NCI-H82 treated with DMSO at 0.1 percent for 48 hours (cell line): ENCODE data around the gene TSACC.

Experiments used
- DNase-seq: peaks from one replicate; lab custom pipeline; 2025; ENCODE audit not compliant: unreplicated experiment; lab: John Stamatoyannopoulos, UW

The TSACC gene

GRCh38 chr1:156372876-156373275, 34.5 kb downstream of the TSACC start:
- peak; percentile 76 for DNase-seq

- no peak for DNase-seq
Measured at GRCh38 chr1:156373546-156373945, 35.2 kb downstream of the TSACC start.

- no peak for DNase-seq
Measured at GRCh38 chr1:156376146-156376545, 37.8 kb downstream of the TSACC start.

GRCh38 chr1:156376958-156377919, 38.9 kb downstream of the TSACC start:
- no peak for DNase-seq

GRCh38 chr1:156378557-156378956, 40.2 kb downstream of the TSACC start:
- DNase-seq: no peak

- DNase-seq: no peak
Measured at GRCh38 chr1:156379420-156380165, 41.3 kb downstream of the TSACC start.

GRCh38 chr1:156382561-156382960, 44.2 kb downstream of the TSACC start:
- no peak for DNase-seq

GRCh38 chr1:156383023-156383422, 44.7 kb downstream of the TSACC start:
- DNase-seq: peak; percentile 59

- DNase-seq: no peak
Measured at GRCh38 chr1:156384007-156384406, 45.7 kb downstream of the TSACC start.

- DNase-seq: no peak
Measured at GRCh38 chr1:156384658-156385057, 46.3 kb downstream of the TSACC start.

- peak; percentile 65 for DNase-seq
Measured at GRCh38 chr1:156385534-156386031, 47.3 kb downstream of the TSACC start.

- DNase-seq: no peak
Measured at GRCh38 chr1:156386134-156386901, 48.0 kb downstream of the TSACC start.

GRCh38 chr1:156386949-156387869, 48.9 kb downstream of the TSACC start:
- DNase-seq: no peak

- DNase-seq: no peak
Measured at GRCh38 chr1:156387870-156388173, 49.5 kb downstream of the TSACC start.

- DNase-seq: no peak
Measured at GRCh38 chr1:156388174-156389137, 50.1 kb downstream of the TSACC start.

- no peak for DNase-seq
Measured at GRCh38 chr1:156389311-156389710, 51.0 kb downstream of the TSACC start.

GRCh38 chr1:156390469-156391365, 52.4 kb downstream of the TSACC start:
- no peak for DNase-seq

GRCh38 chr1:156391366-156391677, 53.0 kb downstream of the TSACC start:
- no peak for DNase-seq
